Ishikawa (cell line): ENCODE measurements around the gene ASB4.

Experiments
- CEBPB ChIP-seq: IDR thresholded peaks from 2 replicates; pipeline ENCODE4 v1.6.1; 2012
- CREB1 ChIP-seq: IDR thresholded peaks from 2 replicates; pipeline ENCODE4 v1.6.1; 2012; ENCODE audit warnings: low read depth
- EP300 ChIP-seq: IDR thresholded peaks from 2 replicates; pipeline ENCODE4 v1.6.1; 2012; ENCODE audit warnings: borderline replicate concordance
- RAD21 ChIP-seq: IDR thresholded peaks from 2 replicates; pipeline ENCODE4 v1.6.1; 2012; ENCODE audit warnings: low read depth
- TF ChIP-seq, protein P1 (sequence below): IDR thresholded peaks from 2 replicates; pipeline ENCODE4 v1.6.1; 2012

GRCh38 chr7:95441042-95441823 is 44.5 kb upstream of the ASB4 start:
- TF ChIP-seq, protein P1, sequence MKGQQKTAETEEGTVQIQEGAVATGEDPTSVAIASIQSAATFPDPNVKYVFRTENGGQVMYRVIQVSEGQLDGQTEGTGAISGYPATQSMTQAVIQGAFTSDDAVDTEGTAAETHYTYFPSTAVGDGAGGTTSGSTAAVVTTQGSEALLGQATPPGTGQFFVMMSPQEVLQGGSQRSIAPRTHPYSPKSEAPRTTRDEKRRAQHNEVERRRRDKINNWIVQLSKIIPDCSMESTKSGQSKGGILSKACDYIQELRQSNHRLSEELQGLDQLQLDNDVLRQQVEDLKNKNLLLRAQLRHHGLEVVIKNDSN: no peak
- no peak for TF ChIP-seq CREB1
- TF ChIP-seq EP300: no peak
- TF ChIP-seq CEBPB: no peak
- no peak for TF ChIP-seq RAD21
